ENCODE results near the gene MTA2. TPM values are rescaled to one million over a fixed set of nuclear protein-coding genes. Genes with fewer than 3 reads are reported as not detected.
"Not testable (repeated sequence)": the region's sequence is repeated elsewhere in the genome, so short reads cannot be mapped to it uniquely, and the experiment has no call there.

Gene MTA2
- total RNA-seq, 1 experiment from 2014 or later = 117 TPM

DNA sequence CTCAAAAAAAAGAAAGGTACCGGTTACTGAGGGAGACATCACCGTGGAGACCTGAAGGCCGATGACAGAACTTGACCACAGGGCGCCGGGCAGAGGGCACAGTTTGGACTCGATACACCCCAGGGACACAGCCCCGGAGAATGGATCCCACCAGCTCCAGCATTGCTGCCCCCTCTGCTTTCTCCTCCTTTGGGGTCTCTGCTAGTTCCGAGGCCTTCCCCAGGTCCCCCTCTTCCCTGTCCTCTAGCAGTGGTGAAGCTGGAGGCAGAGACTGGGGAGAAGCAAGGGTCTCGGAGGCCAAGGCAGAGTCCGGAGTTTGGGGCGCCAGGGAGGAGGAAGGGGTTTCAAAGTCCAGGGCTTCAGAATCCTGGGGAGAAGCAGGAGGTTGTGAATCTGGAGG, 23.1 kb downstream of the MTA2 start:
- DNase-seq = no peak
- Histone ChIP-seq H3K27me3 (no peaks in the 10 kb centered on the region), H3K9me3 (no peaks in the 10 kb centered on the region), H3K36me3 (peaks cover 50% of the 10 kb centered on the region), H3K4me3 (no peak overlapping the region)

DNA sequence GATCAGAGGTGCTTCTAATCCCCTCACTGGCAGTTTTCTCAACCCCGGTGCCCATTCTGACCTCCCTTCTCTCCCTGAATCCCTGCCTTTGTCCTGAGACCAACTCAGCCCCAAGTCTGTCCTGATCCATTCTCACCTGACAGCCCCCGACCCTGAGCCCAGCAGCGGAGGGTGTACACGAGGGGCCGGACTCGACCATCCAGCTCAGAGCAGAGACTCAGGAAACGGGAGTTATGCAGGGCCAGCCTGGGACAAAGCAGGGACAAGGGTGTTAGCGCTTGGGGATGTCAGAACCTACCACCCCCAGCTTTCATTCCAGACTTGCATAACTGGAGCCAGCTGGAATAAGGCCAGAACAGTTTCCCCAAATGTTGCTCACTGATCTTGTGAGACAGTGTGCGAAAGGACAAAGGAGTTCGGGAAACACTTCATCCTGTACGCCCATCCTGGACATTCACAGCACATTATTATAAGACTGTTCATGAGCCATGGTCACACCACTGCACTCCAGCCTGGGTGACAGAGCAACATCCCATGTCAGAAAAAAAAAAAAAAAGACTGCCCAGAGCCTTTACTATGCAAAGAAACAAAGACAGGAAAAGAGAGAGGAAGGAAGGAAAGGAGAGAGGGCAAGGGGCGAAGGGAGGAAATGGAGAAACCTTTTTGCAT, 24.5 kb downstream of the MTA2 start:
- DNase-seq = no peak
- Histone ChIP-seq H3K27me3 (no peaks in the 10 kb centered on the region), H3K4me3 (no peak overlapping the region), H3K36me3 (peaks cover 60% of the 10 kb centered on the region), H3K9me3 (no peaks in the 10 kb centered on the region)

DNA sequence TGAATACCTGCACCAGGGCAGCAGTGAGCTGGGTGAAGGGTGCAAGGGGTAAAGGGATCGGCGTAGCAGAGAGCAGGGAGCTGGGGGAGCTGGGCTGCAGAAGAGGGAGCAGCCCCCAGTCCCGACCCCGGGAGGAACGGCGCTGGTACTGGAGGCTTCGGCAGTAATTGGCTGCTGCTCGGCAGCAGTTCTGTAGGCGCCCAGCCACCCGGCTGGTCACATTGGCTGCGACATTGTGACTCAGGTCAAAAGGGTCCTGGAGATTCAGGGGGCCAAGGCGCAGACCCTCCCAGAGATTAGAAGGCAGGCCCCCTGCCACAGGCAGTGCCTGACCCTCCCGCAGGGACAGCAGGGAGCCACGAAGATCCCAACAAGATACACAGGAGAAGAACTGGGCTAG, 25.8 kb downstream of the MTA2 start:
- Histone ChIP-seq H3K36me3 (peaks cover 63% of the 10 kb centered on the region), H3K4me3 (no peak overlapping the region), H3K9me3 (no peaks in the 10 kb centered on the region), H3K27me3 (no peaks in the 10 kb centered on the region)
- no peak for DNase-seq

GRCh38 chr11:62575156-62575555, 26.5 kb downstream of the MTA2 start:
- Histone ChIP-seq H3K36me3 (peaks cover 69% of the 10 kb centered on the region), H3K27me3 (no peaks in the 10 kb centered on the region), H3K9me3 (no peaks in the 10 kb centered on the region), H3K4me3 (peak overlapping the region; percentile 82)
- DNase-seq = no peak

DNA sequence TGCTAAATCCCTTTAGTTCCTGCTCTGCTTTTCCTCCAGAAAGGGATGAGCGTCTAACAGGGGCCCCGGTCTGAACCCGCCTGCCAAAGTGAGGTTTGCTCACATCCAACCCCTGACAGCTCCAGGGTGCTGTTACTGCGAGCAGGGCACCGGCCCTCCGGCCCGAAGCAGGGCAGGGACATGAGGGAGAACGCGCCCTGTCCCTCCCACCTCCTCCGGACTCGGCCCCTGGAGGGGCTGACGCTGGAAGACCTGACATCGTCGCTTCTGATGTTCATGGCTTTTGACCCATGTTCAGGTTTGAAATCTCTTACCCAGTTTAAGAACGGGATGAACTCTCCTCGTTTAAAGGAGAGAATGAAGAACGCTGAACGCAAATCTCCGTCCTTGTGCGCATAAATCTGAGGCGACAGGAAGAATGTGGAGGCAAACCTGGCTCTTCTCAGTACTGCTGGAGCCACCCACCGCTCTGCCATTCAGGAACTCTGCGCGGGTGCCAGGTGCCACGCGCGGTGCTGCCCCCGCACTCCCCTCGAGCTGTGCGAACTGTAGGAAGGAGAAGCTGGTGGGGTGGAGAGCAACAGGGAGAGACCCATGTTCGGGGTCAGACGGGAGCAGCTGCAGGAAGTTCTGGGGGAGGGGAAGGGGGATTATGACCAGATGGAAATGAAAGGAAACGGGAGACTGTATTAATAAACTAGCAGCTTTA, 27.1 kb downstream of the MTA2 start:
- H3K4me3 ChIP-seq = peak overlapping the region; percentile 82
- DNase-seq = no peak
- peaks cover 72% of the 10 kb centered on the region for H3K36me3 ChIP-seq
- no peaks in the 10 kb centered on the region for H3K9me3 ChIP-seq
- H3K27me3 ChIP-seq = no peaks in the 10 kb centered on the region

DNA sequence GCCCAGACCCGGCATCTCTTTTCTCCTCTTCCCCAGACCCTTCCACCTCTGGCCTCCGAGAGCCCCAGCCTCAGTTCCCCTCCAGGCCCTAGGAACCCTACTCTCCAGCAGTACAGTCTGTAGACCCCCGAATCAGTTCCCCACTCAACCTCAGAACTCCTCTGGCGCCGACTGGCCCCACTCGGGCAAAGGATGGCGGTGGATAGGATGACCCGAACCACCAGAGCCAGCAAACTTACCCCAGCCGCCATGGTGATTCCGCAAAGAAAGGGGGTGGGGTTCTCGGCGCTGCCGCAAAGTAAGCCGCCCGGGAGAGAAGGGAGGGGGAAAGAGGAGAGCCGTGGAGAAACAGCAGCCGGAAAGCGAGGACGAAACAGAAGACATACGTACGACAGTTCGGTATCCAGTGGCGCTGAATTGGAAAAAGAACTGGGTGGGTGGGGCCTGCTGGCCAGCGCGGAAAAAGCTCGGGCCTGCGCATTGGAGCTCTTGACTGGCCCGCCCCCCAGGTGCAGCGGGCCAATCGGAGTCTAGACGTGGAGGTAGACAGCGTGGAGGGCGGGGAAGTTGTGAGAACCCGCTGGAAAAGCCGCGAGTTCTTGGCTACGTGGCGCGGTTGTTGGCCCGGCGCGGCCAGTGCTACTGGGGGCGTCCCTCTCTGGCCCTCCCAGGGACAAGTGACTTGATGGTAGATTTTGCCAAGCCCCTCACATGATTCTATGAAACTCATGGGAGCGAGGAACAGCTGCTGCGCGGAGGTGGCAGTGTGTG, 27.9 kb downstream of the MTA2 start, which contains the start of gene EEF1G:
TSS of gene EEF1G (minus strand) at position 300 of the 771 bp plus-strand sequence. CDS start at position 251, 49 bp downstream.
- no peaks in the 10 kb centered on the region for H3K27me3 ChIP-seq
- no peaks in the 10 kb centered on the region for H3K9me3 ChIP-seq
- peaks cover 78% of the 10 kb centered on the region for H3K36me3 ChIP-seq
- peak within 1 kb of the TSS; percentile 82 for H3K4me3 ChIP-seq
- peak; percentile 99 for DNase-seq

DNA sequence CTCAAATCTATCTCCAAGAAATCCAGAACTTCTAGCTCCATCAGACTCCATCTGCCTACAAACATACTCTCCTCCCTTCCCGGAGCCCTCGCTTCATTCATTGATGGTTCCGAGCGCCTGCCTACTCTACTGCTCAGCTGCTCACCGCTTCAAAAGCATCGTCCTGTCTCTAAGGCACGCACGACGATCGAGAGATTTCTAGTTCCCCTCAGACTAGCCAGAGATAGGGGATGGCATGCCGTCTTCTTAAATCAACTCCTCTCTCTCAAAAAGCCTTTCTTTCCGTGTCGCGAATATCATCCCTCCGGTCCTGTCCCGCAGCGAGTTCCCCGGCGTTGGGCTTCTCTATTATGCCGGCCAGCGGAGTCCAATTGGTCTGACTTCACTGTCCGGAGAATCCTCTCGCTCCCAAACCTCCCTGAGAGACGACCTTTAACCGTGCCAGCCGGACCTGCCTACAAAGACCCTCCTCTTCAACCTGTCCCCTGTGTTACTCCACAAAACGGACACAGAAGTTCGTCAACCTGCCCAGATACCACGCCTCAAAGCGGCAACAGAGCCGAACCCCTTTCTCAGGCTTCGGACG, 28.6 kb downstream of the MTA2 start:
- Histone ChIP-seq H3K27me3 (no peaks in the 10 kb centered on the region), H3K36me3 (peaks cover 82% of the 10 kb centered on the region), H3K9me3 (no peaks in the 10 kb centered on the region), H3K4me3 (peak overlapping the region; percentile 82)
- DNase-seq = no peak

- Histone ChIP-seq H3K9me3 (no peaks in the 10 kb centered on the region), H3K4me3 (peak overlapping the region; percentile 82), H3K36me3 (peaks cover 89% of the 10 kb centered on the region), H3K27me3 (no peaks in the 10 kb centered on the region)
- no peak for DNase-seq
These were observed 29.2 kb downstream of the MTA2 start for GRCh38 chr11:62572431-62572830.

GRCh38 chr11:62571493-62571892, 30.2 kb downstream of the MTA2 start:
- not testable (repeated sequence) for H3K9me3 ChIP-seq, H3K27me3 ChIP-seq, DNase-seq
- Histone ChIP-seq H3K36me3 (peaks cover 94% of the 10 kb centered on the region), H3K4me3 (peak overlapping the region; percentile 82)

GRCh38 chr11:62570903-62571302, 30.8 kb downstream of the MTA2 start:
- H3K36me3 ChIP-seq = peaks cover 94% of the 10 kb centered on the region
- H3K4me3 ChIP-seq = peak overlapping the region; percentile 82; the same call in 1 of the 2 replicates
- not testable (repeated sequence) for H3K9me3 ChIP-seq, DNase-seq, H3K27me3 ChIP-seq

DNA sequence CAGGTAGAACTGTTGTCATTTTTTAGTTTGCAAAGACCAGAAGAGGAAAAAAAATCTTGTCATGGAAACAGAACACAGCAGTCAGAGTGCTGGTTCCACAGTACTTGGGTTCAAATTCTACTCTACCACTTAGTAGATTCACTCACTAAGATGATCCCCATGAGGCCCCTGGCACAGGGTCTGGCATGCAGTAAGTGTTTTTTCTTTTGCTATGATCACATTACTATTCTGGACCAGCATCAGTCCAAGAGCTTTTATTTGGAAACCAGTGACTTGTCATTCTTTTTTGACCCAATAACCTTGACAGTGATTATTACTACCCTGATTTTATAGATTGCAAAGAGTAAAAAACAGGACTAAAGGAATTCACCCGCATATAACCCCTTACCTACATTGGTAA, 32.1 kb downstream of the MTA2 start:
- Histone ChIP-seq H3K9me3 (no peaks in the 10 kb centered on the region), H3K27me3 (no peaks in the 10 kb centered on the region), H3K4me3 (no peak overlapping the region), H3K36me3 (peaks cover 93% of the 10 kb centered on the region)
- DNase-seq = no peak

- peaks cover 95% of the 10 kb centered on the region for H3K36me3 ChIP-seq
- DNase-seq = no peak
- H3K9me3 ChIP-seq = no peaks in the 10 kb centered on the region
- no peak overlapping the region for H3K4me3 ChIP-seq
- no peaks in the 10 kb centered on the region for H3K27me3 ChIP-seq
These were observed 34.5 kb downstream of the MTA2 start for GRCh38 chr11:62567018-62567633.

DNA sequence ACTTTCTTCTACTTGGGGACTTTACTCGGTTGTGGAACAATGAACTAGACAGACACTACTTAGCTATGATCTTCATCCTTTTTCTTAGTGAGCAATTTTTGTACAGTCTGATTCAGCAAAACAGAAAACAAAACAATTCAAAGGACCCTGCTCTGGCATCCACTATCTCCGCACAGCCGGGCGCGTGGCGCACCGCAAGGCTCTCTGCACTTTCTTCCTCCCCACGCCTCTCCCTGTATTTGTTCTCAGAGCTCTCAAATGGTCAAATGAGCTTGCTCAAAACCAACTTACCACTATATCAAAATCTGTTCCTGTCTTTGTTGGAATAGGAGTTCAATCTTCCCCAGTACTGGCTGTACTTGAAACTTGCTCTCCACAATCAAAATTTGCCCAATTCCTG, 35.4 kb downstream of the MTA2 start:
- no peaks in the 10 kb centered on the region for H3K9me3 ChIP-seq
- H3K36me3 ChIP-seq = peaks cover 90% of the 10 kb centered on the region

DNA sequence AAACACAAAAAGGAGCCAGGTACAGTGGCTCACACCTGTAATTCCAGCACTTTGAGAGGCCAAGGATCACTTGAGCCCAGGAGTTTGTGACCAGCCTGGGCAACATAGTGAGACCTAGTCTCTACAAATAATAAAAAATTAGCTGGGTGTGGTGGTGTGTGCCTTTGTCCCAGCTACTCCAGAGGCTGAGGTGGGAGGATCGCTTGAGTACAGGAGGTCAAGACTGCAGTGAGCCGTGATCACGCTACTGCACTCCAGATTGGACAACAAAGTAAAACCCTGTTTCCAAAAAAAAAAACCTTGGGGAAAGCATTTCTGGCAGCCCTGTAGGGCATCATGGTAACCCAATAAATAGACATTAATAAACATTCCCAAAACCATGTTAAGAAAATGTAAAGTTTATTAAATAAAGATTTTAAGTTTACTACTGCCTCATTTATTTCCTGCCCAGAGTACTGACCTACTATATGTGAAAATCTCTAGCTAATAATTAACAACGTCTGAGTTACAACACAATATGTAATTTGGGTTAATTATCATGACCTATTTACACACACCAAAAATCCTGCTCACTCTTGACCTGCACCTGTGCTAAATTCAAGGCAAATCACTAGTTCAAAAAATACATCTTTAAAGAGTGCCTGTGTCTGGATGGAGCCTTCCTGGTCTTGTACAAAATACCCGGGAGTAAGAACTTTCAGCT, 36.4 kb downstream of the MTA2 start:
- no peak overlapping the region for H3K4me3 ChIP-seq
- peaks cover 88% of the 10 kb centered on the region for H3K36me3 ChIP-seq
- no peak for DNase-seq
- no peaks in the 10 kb centered on the region for H3K9me3 ChIP-seq
- H3K27me3 ChIP-seq = no peaks in the 10 kb centered on the region

More for the DNA sequence above, 35.4 kb downstream of the MTA2 start:
- no peaks in the 10 kb centered on the region for H3K27me3 ChIP-seq
- H3K4me3 ChIP-seq = no peak overlapping the region
- DNase-seq = no peak

DNA sequence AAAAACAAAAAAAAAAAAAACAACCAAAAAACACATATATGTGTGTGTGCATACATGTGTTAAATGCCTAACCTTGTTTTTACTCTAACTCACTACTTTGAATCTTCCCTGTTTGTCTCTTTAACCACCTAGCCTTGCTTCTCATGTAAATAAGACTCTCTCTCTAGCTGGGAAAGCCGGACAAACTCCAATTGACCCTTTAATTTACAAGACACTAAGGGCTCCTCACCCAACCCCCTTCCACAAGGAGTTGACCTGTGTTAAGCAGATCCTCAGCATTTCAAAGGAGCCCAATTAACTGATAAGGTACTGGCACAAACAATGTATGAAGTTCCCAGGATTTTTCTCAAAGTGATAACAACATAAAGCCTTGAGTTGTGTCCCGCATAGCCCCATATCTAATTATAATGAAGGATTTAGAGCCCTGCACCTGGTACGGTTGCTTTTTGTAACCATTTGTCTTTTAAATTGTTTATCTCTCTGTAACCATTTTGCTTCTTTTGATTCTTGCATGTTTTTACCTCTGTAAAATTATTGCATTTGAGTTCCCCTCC, 39.9 kb downstream of the MTA2 start:
- H3K36me3 ChIP-seq = peaks cover 88% of the 10 kb centered on the region
- DNase-seq, H3K27me3 ChIP-seq, H3K9me3 ChIP-seq, H3K4me3 ChIP-seq: not testable (repeated sequence)
